GM11168 (cell line): ENCODE data around the gene TACC2.

Source experiments
- in situ Hi-C: fragments of 300-500 bp; cut with MboI; formaldehyde crosslinking; loops from one replicate; pipeline ENCODE4 v1.12.0; 2022; ENCODE audit warnings: low sequenced_read_pairs; ENCODE audit not compliant: unreplicated experiment

TACC2 gene

GRCh38 chr10:122298206-122298597 lies 309.2 kb downstream of the TACC2 start:
- in situ Hi-C loops: loop anchor here (25.0 kb wide), 1 partner anchor 264 kb away; the partner anchor contains the start of gene DMBT1

GRCh38 chr10:122298598-122299301 lies 309.8 kb downstream of the TACC2 start:
- in situ Hi-C loops: loop anchor here (25.0 kb wide), 1 partner anchor 264 kb away; the partner anchor contains the start of gene DMBT1

- in situ Hi-C loops: loop anchor here (25.0 kb wide), 1 partner anchor 263 kb away; the partner anchor contains the start of gene DMBT1
Observed at GRCh38 chr10:122299423-122300075, 310.6 kb downstream of the TACC2 start.

GRCh38 chr10:122301055-122301810 lies 312.3 kb downstream of the TACC2 start:
- in situ Hi-C loops: no loop called here

GRCh38 chr10:122301811-122302115 lies 312.8 kb downstream of the TACC2 start:
- in situ Hi-C loops: no loop called here

GRCh38 chr10:122302315-122302714 lies 313.4 kb downstream of the TACC2 start:
- in situ Hi-C loops: no loop called here

- in situ Hi-C loops: no loop called here
Observed at GRCh38 chr10:122303271-122304053, 314.5 kb downstream of the TACC2 start.
